NCI-H1930 (cell line): ENCODE measurements around the gene RGS10.

Experiments
- DNase-seq, 2 experiments: peaks; one replicate each; lab custom pipeline; 2025; lab: John Stamatoyannopoulos, UW

The RGS10 gene

DNA sequence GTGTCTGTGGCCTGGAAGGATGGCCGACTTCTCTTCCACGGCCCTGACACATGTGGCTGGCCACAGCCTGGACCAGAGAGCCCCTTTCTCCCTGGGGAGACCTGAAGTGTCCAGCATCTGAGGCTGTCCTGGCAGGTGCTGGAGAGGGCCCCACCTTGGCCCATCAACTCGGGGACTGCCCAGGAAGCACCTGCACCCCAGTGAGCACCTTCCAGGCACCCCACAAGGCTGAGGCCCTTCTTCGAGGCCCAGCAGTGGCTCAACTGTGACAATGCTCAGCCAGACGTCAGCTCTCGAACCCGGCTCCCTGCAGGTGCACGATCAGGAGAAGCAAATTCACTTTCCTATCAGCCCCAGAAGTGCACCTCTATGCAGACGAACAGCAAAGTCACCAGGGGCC is 24.3 kb downstream of the RGS10 start:
- DNase-seq, result no peak

DNA sequence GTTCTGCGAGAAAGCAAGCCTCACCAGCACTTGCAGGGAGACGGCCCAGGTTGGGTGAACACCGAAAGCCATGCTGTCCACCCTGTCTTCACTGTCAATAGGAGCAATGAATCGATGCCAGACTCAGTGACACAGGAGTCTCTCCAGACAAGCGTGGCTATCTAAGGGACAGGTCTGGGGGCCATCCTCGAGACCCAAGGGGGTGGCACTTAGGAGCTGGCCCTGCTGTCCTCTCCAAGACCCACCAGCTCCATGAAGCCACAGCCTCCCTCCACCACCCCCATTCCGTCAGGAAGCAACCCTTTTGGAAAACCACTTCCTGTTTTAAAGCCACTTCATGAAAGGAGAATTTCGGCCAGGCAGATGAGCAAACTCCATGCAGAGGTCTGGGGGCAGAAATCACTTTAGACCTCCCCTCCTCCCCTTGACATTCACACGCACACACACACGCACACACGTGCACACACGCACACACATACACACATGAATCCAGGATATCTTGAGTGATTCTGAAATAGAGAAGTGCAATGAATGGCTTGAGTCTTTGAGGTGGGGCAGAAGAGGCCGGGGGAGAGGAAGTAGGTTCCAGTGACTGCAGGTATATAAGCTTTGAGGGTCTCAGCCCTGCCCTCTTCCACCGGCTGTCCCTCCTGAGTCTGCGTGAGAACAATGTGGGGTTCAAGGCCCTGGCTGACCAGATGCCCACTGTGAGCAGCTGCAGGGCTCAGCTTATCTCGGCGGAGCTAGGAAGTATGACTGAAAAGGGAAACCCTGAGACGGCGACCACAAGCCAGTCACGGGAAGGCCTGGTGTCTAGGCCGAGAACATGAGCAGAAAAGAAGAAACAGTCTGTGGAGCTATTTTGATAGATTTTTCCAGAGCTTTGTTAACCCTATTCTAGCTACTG is 25.0 kb downstream of the RGS10 start:
- no peak for DNase-seq

DNA sequence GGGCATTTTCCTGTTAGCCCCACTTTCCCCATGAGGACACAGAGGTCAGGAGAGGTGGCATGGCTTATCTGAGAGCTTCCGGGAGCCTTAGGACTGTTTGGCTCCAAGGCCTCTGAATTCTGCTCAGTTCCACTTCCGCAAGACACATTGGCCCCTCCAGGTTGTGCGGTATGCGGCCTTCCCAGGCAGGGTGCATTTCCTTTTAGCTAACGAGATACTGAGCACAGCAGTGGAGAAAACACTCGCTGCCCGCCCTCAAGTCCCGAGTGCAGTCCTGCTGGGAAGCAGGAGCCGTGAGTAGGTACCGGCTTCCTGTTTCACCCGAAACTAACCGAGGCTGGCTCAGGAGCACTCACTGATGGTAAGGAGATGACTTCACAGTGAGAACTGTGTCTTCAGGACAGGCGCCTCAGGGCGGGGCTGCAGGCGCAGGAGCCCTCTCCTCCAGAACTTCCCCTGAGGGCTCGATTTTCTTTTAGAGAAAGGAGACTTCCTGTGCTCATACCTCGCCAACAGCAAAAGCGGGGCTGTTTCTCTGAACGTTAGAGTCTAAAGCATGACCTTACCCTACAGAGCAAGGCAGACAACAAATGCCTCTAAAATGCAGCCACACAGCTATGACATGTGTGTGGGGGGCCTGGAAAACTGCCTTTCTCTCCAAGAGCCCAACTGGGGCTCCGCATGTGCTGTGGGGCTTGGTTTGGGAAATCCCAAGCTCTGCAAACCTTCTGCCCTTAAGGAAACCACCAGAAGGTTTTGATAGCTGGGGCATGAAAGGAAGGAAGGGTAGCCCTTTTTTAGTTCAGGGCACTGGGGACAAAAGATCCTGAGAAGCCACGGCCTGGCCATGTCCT is 25.9 kb downstream of the RGS10 start:
- no peak for DNase-seq

DNA sequence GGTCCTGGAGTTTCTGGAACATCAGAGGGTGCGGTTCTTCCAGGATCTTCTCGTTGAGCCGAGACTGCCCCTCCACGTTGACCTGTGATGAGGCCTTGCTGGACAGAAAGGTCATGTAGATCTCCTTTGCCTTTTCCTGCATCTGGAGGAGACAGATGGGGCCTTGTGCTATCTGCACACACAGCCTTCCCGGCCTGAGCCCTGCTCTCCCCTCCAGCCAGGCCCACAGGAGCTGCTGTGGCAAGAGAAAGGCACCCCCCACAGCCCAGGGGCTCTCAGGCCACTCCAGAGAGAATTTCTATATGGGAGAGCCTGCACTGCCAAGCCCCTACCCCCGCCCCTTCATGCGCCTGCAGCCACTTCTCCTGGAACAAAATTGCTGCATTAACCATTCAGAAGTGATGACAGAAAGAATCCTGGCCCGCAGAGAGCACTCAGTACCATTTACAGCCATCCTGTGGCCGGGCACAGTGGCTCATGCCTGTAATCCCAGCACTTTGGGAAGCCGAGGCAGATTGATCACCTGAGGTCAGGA is 26.9 kb downstream of the RGS10 start:
- DNase-seq, result no peak

DNA sequence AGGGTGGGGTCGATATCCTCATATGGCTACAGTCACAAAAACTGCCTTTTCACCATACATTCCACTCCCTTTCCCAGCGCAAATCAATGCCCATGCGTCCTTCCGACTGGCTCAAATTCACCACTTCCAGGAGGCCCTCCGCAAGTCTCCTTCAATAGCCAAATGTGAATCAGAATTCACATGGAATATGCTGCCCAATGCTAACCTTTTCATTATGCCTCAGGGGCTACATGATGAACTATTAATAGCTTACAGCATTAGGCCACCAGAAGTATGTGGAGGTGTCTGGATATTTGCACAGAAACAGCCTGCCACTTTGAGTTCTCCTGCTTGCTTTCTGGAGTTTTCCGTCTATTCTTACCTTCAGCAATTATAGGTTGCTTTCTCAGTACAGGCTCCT is 27.7 kb downstream of the RGS10 start:
- DNase-seq, result no peak

DNA sequence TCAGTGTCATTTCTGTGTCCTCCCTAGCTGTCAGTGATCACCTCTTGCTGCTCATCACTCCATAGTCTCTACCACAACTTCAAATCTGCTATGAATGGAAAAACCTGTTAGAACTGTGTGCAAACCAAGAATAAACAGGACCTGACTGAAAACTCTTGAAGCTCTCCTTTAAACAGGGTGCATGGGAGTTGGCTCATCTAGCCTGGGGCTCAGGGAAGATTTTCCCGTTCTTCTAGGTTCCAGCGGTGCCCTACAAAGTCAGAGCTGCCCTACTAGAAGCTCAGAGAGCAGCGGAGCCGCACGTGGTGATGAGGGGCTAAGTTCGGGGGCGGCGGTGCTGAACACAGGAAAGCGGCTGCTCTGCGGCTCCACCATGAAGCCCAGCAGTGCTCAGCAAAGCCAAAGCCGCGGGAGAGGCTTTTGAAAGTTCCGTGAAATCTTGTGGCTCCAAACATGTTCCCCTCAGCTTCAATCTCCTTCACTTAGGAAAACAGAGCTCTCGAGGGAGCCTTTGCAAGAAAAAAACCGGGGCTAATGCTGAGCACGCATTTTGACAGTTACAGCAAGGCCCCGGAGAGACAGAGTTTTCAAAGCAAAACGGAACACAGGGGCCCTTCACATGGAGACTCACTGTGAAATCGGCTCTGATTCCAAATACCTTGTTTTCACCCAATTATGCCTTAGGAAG is 30.5 kb downstream of the RGS10 start:
- DNase-seq, result no peak

DNA sequence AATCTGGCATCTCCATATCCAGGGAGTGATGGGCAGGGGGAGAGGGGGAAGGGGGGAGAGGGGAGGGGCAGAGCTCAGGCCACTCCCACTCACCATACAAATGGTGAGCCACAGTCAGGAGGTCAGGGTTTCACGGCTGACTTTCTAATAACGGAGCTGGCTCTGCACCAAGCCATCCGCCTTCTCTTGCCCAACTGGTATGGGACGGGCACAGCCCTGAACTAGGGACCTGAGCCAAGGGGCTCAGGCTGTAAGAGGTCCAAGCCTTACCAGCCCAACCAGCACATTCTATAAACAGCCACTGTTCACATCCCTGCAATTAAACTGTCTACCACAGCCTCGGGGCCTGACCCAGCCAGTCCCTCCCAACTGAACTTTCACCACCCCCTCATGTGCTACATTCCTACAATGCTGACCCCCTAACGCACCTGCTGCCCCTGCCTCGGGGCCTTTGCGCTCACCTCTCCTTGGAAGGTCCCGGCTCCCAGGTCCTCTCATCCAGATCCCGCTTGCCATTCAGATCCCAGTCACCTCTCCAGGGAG is 32.5 kb downstream of the RGS10 start:
- no peak for DNase-seq

DNA sequence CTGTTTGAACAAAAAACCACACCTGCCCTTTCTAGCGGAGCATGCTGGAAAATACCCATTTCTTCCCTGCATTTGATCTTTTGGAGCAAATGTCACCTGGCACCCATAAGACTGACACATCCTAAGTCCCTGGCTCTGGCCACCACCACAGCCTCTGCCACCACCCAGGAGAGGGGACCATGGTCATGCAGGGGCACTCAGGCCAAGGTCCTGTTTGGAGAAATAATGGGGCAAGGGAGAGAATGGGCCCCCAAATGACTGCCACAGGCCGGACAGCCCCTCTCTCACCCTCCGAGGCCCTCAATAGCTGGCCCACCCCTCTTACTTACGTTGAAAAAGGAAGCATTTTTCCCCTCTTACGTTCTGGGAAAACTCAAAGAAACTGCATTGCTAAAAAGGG is 35.4 kb downstream of the RGS10 start:
- DNase-seq, result no peak

DNA sequence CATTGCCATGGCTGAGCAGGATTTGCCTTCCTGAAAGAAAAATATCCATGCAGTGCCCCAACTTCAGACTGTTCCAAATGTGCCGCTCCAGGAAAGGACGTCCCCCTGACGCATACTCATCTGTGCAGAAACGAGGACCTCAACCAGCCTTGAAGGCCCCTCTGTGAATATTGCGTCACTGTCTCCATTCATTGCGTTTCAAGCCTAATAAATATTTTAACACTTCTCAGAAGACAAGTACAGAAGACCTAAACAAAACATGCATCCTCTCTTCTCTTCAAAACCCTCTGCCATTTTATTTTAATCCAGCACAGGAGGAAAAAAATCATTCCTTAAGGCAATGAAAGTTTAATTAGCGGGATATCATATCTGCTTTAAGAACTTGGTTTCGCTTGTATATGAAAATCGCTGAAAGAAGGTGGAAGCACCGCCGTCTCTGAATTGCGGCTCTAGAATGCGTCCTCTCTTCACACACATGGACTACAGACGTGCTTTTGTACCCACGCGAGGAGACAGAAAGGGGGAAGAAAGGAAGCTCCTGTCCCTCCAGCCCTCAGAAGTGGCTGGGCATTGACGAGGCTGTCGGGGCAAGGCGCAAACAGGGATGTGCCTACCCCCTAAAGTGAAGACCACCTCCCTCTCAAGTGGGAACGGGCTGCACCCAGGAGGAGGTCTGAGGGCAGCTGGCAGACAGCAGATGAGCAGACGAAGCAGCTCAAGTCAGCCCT is 36.8 kb downstream of the RGS10 start:
- DNase-seq, result no peak

DNA sequence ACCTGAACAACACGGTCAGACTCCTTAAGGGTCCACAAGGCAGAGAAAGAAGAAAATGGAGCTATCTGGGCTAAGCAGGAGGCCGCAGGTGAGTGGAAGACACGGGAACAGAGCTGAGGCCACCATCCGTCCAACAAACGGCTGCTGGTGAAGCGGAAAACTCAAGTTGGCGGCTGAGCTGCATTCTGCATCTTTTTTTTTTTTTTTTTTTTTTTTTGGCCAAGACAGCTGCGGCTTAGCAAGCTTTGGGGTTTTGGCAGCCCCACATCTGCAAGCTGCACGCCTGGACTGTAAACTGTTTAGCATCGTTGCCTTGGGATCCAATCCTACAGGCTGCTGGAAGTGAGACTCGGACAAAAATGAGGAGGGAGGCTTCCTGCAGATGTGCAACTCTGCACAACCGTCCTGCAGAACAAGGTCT is 37.4 kb downstream of the RGS10 start:
- no peak for DNase-seq

DNA sequence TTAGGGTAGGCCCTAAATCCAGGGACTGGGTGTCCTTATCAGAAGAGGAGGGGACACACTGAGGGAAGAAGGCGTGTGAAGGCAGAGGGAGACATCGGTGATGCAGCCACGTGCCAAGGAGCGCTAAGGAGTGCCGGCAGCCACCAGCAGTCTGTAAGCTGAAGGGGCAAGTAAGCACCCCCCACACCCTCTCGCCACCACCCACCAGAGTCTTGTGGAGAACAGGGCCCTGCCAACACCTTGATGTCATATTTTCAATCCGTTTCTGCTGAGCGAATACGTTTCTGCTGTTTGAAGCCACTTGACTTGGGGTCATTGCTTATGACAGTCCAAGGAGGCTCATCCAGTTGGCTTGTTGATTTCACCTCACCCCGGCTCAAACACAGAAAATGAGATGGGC is 37.9 kb downstream of the RGS10 start:
- no peak for DNase-seq

DNA sequence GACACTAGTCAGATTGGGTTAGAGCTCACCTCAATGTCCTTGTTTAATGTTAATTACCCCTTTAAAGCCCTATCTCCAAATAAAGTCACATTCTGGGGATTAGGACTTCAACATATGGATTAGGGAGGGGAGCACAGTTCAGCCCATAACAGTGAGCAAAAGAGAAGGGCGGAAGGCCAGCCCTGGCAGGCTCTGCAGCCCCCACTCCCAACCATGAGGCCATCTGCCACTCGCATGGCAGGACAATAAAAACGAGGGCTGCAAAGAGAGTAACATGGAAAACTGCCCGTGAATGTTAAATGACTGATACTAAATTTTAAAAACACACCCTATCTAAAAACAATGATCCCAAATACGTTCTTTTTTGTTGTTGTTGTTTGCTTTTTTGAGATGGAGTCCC is 38.7 kb downstream of the RGS10 start:
- DNase-seq, result no peak

DNA sequence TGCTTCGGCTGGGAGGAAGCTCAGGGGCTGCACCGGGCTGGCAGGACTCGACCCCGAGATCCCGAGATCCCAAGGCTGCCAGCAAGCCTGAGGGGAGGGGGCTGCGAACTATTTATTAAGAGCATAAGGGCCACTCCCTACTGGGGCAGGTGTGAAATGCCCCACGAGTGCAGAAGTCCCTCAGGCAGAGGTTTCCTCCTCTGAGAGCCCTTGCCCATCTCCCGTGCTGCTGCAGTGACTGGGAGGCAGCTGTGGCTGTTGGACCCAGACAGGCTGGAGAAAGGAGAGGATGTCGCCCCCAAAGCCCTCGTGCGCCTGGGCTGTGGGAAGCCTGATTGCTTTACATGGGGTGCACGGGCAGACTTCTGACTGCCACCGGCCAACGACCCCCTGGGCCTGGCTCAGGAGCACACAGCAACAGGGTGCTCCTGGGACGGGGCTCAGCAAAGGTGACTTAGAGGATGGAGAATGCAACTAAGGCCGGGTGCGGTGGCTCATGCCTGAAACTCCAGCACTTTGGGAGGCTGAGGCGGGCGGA is 39.8 kb downstream of the RGS10 start:
- no peak for DNase-seq

DNA sequence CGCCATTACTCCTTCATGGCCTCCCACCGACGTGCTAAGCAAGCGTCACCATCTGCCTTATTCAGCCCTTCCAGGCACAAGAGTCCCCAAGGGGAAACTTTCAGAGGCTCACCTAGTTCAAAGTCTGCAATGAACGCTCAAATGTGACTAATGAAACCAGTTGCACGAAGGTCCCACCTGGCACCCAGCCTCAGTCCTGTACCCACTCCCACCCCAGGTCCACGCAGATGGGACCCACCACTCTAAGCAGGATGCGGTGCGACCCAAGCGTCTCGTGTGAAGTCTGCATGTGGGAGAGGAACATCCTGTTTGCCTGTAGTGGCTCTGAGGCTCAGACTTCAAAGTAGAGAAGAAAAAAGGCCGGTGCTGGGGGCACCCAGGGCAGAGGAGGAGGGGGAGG is 40.3 kb downstream of the RGS10 start:
- DNase-seq, result no peak

DNA sequence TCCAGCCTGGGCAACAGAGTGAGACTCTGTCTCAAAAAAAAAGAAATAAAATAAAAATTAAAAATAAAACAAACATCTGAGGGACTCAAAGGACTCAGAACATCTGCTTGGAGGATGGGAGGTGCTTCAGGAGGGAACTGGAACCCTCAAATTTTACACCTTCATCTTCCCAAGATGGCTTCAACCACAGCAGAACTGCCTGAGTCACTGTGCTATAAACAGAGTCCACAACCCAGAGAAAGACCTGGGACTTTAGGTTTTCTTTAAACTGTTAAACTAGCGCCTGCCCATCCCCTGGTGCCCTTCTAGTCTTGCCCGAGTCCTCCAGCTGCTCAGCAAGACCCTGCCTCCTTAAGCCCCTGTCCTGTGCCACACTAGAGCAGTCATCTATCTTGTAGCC is 40.8 kb downstream of the RGS10 start:
- DNase-seq, result no peak

DNA sequence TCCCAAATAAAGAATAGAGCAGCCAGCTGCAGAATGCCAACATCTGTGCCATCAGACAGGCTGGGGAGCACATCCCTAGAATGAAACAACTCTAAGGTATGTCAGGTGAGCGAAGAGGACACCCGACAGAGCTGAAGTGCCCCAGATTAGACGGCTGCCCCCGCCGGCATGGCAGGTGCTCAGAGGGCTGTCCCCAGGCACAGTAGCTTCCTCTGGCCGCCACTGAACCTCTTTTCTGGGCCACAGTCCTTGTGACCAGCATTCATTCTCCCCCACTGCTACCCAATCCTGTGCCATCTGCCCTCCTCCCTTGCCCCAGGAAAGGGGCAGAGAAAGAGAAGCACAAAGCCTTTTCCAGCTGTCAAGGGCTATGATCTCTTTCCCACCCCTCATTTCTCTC is 41.7 kb downstream of the RGS10 start:
- DNase-seq, result no peak

DNA sequence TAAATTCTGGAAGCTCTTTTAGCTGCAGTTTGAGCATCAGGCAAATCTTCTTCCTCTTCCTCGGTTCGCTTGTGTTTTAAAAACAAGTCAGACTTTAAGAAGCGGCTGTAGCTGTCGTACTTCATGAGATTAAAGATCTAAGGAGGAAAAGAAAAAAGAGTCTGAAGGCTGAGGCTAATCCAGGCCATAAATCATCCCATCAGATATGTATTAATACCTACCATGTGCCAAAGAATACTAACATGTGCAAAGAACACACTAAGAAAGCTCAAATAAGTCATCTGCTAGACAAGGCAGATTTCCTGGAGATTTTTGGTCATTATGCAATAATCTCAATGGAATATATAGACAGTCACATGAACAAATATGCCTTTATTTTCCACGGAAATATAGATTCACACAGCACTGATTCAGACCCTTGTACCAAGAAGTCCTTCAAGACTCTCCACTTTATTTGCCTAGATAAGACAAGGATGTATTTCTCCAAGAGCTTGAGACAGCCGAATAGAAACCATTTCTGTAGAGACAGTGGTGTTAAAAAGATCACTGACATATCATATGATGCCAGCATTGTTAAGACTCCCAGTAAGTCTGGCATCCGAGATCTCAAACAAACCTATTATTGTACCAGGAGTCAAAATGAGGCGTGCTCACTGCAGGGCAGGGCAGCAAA is 42.3 kb downstream of the RGS10 start:
- DNase-seq, result no peak

DNA sequence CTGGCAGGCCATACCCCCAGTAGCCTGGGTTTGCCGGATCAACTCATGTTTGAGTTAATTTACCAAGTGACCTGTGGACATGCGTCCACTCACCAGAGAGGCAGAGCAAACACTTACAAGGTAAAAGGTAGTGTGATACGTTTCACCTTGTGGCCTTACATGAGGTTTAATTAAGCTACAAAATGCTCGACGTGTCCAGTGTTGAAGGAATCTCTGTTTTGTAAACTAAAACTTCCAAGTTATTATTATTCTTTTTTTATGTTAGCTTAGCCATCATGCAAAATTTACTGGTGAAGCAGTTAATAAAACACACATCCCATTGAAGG is 42.9 kb downstream of the RGS10 start:
- no peak for DNase-seq

DNA sequence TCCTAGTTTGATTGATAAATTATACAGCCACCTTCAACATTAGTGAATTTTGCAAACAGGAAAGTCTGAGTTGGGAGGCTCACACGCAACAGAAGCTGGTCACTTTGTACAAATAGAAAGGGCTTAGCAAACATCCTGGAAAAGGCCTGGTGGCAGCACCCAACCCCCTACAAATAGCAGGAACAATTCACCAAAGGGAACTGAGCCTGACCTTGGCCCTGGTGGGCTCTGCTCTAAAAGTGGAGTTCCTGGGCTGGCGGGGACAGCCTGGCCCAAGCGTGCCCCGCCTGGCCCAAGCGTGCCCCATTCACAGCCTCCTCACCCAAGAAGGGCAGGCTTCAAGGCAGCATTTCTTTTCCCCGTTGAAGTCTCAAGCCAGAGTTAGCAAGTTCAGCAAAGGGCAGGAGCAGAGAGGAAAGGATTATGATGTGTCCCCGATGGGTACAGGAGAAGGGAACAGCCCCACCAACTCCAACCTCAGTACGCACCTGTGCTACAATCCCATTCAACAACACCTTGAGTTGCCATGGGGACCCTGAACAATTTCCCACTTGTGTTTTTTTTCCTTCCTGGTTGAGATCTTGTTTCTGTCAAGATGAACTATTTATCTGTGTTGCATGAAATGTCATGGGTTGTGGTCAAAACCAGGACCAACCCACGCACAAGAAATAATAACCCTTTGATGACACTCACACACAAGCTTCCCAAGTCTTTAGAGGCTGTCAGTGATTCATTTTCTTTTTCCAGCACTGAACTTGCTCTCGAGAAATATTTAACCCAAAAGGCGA is 43.4 kb downstream of the RGS10 start:
- no peak for DNase-seq

DNA sequence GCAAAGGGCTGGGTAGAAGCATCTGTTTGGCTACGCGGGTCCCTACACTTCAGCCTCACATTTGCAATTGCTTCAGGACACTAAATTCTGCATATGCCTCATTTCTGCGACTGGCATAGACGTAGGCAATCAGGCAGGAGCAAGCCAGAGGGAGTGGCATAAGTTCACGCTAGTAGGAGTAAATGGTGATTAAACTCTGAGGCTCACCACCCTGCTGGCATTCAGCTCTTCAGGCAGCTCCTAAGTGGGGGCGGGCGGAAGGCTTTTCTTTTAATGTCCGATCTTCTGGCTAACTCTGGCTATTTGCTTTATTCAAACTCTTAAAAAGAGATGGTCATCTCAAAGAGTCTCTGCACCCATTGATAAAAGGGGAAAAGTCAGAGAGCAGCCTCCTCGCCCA is 45.3 kb downstream of the RGS10 start:
- DNase-seq, result no peak
